ENCODE measurements around the gene LPAR5.

DNA sequence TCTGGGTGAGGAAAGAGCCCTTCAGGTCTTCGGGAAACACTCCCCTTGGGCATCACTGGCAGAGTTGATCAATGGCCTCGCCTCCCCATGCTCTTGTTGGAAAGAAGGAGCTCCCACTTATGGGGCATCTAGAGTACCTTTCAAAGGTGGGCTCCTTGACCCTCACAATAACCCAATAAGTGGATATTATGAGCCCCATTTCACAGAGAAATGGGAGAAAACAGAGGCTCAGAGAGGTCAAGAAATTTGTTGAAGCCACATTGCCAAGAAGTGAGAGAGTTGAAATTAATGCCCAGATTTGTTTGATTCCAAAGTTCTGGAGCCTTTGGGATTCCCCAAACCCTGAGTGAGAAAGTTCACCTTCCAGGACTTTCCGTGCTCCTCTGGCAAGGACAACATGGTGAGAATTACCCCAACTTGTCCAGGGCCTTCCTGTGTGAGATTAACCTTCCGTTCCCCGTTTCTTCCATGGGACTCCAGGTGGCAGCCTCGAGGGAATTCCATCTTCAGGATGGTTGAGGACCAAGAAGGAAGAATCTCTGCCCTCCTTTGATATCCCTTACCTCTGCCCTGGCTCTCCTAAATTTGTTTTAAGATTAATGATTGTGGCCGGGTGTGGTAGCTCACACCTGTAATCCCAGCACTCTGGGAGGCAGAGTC is 21.1 kb downstream of the LPAR5 start:
- no peak for TF ChIP-seq POLR2AphosphoS5 (IDR thresholded peaks at IDR 0.05; ENCODE audit: low read depth, low read length)
- TF ChIP-seq, protein P1, sequence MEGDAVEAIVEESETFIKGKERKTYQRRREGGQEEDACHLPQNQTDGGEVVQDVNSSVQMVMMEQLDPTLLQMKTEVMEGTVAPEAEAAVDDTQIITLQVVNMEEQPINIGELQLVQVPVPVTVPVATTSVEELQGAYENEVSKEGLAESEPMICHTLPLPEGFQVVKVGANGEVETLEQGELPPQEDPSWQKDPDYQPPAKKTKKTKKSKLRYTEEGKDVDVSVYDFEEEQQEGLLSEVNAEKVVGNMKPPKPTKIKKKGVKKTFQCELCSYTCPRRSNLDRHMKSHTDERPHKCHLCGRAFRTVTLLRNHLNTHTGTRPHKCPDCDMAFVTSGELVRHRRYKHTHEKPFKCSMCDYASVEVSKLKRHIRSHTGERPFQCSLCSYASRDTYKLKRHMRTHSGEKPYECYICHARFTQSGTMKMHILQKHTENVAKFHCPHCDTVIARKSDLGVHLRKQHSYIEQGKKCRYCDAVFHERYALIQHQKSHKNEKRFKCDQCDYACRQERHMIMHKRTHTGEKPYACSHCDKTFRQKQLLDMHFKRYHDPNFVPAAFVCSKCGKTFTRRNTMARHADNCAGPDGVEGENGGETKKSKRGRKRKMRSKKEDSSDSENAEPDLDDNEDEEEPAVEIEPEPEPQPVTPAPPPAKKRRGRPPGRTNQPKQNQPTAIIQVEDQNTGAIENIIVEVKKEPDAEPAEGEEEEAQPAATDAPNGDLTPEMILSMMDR (IDR thresholded peaks at IDR 0.05) = no peak
- TF ChIP-seq SIN3A (IDR thresholded peaks at IDR 0.05; ENCODE audit: borderline replicate concordance, insufficient read depth, low read depth, low read length) = no peak
- TF ChIP-seq, protein P2, sequence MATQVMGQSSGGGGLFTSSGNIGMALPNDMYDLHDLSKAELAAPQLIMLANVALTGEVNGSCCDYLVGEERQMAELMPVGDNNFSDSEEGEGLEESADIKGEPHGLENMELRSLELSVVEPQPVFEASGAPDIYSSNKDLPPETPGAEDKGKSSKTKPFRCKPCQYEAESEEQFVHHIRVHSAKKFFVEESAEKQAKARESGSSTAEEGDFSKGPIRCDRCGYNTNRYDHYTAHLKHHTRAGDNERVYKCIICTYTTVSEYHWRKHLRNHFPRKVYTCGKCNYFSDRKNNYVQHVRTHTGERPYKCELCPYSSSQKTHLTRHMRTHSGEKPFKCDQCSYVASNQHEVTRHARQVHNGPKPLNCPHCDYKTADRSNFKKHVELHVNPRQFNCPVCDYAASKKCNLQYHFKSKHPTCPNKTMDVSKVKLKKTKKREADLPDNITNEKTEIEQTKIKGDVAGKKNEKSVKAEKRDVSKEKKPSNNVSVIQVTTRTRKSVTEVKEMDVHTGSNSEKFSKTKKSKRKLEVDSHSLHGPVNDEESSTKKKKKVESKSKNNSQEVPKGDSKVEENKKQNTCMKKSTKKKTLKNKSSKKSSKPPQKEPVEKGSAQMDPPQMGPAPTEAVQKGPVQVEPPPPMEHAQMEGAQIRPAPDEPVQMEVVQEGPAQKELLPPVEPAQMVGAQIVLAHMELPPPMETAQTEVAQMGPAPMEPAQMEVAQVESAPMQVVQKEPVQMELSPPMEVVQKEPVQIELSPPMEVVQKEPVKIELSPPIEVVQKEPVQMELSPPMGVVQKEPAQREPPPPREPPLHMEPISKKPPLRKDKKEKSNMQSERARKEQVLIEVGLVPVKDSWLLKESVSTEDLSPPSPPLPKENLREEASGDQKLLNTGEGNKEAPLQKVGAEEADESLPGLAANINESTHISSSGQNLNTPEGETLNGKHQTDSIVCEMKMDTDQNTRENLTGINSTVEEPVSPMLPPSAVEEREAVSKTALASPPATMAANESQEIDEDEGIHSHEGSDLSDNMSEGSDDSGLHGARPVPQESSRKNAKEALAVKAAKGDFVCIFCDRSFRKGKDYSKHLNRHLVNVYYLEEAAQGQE (IDR thresholded peaks at IDR 0.05; ENCODE audit: insufficient read depth in 1 of 2, low read depth in 2 of 2, low read length in 1 of 2) = no peak
